ENCODE results near the gene XPO6. TPM values are rescaled to one million over a fixed set of nuclear protein-coding genes. Genes with fewer than 3 reads are reported as not detected.
"Not testable (repeated sequence)": the region's sequence is repeated elsewhere in the genome, so short reads cannot be mapped to it uniquely, and the experiment has no call there.

XPO6 gene
- total RNA-seq, 1 donor = 105 TPM

DNA sequence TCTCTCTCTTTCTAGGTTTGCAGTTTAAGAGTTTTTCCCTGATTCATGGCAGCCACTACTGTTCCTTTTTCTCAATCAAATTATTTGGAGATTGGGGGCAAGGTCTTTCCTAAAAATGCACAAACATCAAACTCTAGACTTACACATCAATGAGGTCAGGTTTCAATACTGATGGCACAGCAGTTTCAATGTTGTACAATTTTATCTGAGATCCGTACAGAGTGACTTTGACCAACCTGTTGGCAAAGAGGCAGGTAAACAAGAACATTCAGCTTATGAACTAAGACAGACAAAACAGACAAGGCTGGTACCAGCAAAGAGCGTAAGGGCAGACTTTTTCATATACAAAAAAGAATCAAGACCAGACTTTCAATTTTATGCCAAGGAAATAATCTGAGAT is 90.2 kb downstream of the XPO6 start:
- DNase-seq (ENCODE audit: low read depth) = no peak
- no peak for TF ChIP-seq CTCF (IDR thresholded peaks at IDR 0.05; ENCODE audit: insufficient read depth, low read depth, low read length)
- no peak overlapping the region for H3K4me3 ChIP-seq (ENCODE audit: low read depth, low read length)

DNA sequence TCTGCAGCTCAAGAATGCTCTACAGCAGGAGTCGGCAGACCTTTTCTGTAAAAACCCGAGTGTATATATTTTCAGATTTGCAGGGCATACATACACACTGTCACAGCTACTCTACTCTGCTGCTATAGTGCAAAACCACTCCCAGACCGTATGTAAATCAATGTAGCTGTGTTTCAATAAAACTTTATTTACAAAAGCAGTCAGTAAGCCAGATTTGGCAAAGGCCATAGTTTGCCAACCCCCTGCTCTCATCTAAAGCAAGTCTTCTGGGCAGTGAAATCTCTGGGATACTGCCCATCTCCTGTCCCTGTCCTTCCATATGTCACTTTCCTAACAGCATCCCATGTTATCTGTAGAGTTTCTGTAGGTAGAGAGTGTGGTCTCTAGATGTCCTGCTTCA is 91.0 kb downstream of the XPO6 start:
- TF ChIP-seq CTCF (IDR thresholded peaks at IDR 0.05; ENCODE audit: insufficient read depth, low read depth, low read length) = no peak
- no peak overlapping the region for H3K4me3 ChIP-seq (ENCODE audit: low read depth, low read length)

DNA sequence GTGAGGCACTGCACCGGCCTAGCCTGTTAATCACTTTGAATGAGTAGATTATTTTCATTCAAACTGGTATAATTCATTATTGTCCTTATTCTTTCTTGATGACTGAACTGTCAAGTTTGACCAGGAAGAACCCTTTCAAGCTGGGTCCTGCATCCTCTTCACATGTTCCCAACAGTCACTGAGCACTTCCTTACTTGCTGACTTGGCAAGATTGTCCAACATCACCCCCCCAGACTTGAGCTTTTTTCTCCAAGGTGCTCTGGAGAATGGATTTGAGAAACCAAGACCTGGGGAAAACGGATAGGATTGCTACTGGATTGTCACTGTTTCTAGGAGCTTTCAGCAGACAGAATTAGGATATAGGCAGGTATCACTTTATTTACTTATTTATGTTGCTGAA is 93.1 kb downstream of the XPO6 start:
- no peak for TF ChIP-seq CTCF (IDR thresholded peaks at IDR 0.05; ENCODE audit: insufficient read depth, low read depth, low read length)
- DNase-seq (ENCODE audit: low read depth) = no peak
- no peak overlapping the region for H3K4me3 ChIP-seq (ENCODE audit: low read depth, low read length)

More for the DNA sequence above, 91.0 kb downstream of the XPO6 start:
- DNase-seq (ENCODE audit: low read depth) = no peak

DNA sequence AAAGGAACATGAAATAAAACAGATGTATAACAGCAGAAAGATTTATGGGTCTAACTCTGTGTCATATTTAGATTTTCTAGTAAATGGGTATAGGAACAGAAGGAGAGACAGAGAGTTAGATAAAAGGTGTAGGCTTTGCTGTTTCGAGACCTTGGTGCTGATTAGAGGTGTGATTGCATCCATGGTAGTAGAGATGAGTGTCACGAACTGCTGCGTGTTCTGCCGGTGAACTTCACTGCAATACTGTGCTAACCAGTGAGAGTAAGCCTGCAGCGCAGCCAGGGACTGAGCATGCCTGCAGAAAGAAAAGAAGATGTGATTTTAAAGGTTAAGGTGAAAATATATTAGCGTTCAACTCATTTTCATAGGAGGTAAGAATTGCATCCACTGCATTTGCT is 94.6 kb downstream of the XPO6 start:
- no peak overlapping the region for H3K4me3 ChIP-seq (ENCODE audit: low read depth, low read length)
- no peak for TF ChIP-seq CTCF (IDR thresholded peaks at IDR 0.05; ENCODE audit: insufficient read depth, low read depth, low read length)
- DNase-seq (ENCODE audit: low read depth) = no peak

- not testable (repeated sequence) for H3K4me3 ChIP-seq (ENCODE audit: low read depth, low read length); DNase-seq (ENCODE audit: low read depth)
Measured at GRCh38 chr16:28115866-28116265, 95.9 kb downstream of the XPO6 start.

- no peak for TF ChIP-seq CTCF (IDR thresholded peaks at IDR 0.05; ENCODE audit: insufficient read depth, low read depth, low read length)
- DNase-seq (ENCODE audit: low read depth) = no peak
Measured at GRCh38 chr16:28112908-28113307, 98.9 kb downstream of the XPO6 start.

DNA sequence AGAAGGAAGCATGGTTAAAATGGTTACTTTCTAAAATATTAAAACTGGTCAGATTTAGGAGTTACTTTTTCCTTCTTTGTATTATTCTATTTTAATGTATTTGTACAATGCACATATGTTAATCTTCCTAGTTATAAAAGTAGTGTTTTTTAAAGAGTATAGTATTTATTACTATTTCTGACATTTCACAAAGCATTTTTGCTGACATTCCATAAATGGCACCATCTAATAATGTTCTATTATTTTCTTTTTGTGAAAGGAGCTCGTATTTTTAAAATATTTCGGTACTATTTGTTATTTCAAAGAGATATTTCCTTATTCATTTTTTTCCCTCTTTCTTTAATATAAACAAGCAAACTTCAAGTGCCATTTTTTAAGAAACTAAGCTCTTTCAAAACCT is 100.8 kb downstream of the XPO6 start:
- no peak for DNase-seq (ENCODE audit: low read depth)

More at GRCh38 chr16:28112908-28113307, 98.9 kb downstream of the XPO6 start:
- no peak overlapping the region for H3K4me3 ChIP-seq (ENCODE audit: low read depth, low read length)

More for the DNA sequence above, 100.8 kb downstream of the XPO6 start:
- TF ChIP-seq CTCF (IDR thresholded peaks at IDR 0.05; ENCODE audit: insufficient read depth, low read depth, low read length) = no peak
- no peak overlapping the region for H3K4me3 ChIP-seq (ENCODE audit: low read depth, low read length)

Data from fibroblast of villous mesenchyme (primary cell).